HEK293T (cell line): ENCODE results near the gene CIB4.

Experiments
- CTCF ChIA-PET: fragments of 350-600 bp; formaldehyde crosslinking; extraction: SDS; loops from one replicate; lab custom pipeline; 2021; ENCODE audit warnings: antibody characterized with exemption, inconsistent platforms; lab: Yijun Ruan, JAX
- POLR2A ChIA-PET: fragments of 350-600 bp; formaldehyde crosslinking; extraction: SDS; loops from one replicate; lab custom pipeline; 2020; ENCODE audit warnings: antibody characterized with exemption, inconsistent platforms; lab: Yijun Ruan, JAX
- DNase-seq: peaks from one replicate; pipeline ENCODE4 v3.0.0; 2012; ENCODE audit warnings: mixed read lengths; ENCODE audit errors: extremely low spot score
- ARNT ChIP-seq: fragments of 450-650 bp; IDR thresholded peaks from 2 replicates; pipeline ENCODE4 v1.6.1; 2017; ENCODE audit warnings: mild to moderate bottlenecking
- BHLHE40 ChIP-seq: fragments of 450-650 bp; IDR thresholded peaks from 2 replicates; pipeline ENCODE4 v1.6.1; 2016; ENCODE audit warnings: mild to moderate bottlenecking, moderate library complexity, borderline replicate concordance
- CTBP1 ChIP-seq: fragments of 450-650 bp; IDR thresholded peaks from 2 replicates; pipeline ENCODE4 v1.6.1; 2016; ENCODE audit warnings: borderline replicate concordance
- ELF4 ChIP-seq: fragments of 450-650 bp; IDR thresholded peaks from 2 replicates; pipeline ENCODE4 v1.6.1; 2017; ENCODE audit warnings: antibody characterized with exemption
- FOXA1 ChIP-seq: fragments of 450-650 bp; IDR thresholded peaks from 2 replicates; pipeline ENCODE4 v1.6.1; 2016; ENCODE audit warnings: mild to moderate bottlenecking
- FOXK2 ChIP-seq: fragments of 450-650 bp; IDR thresholded peaks from 2 replicates; pipeline ENCODE4 v1.6.1; 2016; ENCODE audit warnings: mild to moderate bottlenecking
- FOXM1 ChIP-seq: fragments of 450-650 bp; IDR thresholded peaks from 2 replicates; pipeline ENCODE4 v1.6.1; 2017; ENCODE audit warnings: mild to moderate bottlenecking, borderline replicate concordance
- HDGF ChIP-seq: fragments of 450-650 bp; IDR thresholded peaks from 2 replicates; pipeline ENCODE4 v1.6.1; 2017; ENCODE audit warnings: antibody characterized with exemption, borderline replicate concordance
- L3MBTL2 ChIP-seq: fragments of 450-650 bp; conservative IDR thresholded peaks from 2 replicates; pipeline ENCODE4 v1.6.1; 2016; ENCODE audit warnings: mild to moderate bottlenecking
- LEF1 ChIP-seq: fragments of 450-650 bp; IDR thresholded peaks from 2 replicates; pipeline ENCODE4 v1.6.1; 2017; ENCODE audit warnings: mild to moderate bottlenecking, borderline replicate concordance
- NFRKB ChIP-seq: fragments of 450-650 bp; IDR thresholded peaks from 2 replicates; pipeline ENCODE4 v1.6.1; 2016; ENCODE audit warnings: mild to moderate bottlenecking, moderate library complexity
- PKNOX1 ChIP-seq: fragments of 450-650 bp; IDR thresholded peaks from 2 replicates; pipeline ENCODE4 v1.6.1; 2016
- SP1 ChIP-seq: fragments of 450-650 bp; IDR thresholded peaks from 2 replicates; pipeline ENCODE4 v1.6.1; 2017
- SUZ12 ChIP-seq: fragments of 450-650 bp; IDR thresholded peaks from 2 replicates; pipeline ENCODE4 v1.6.1; 2016; ENCODE audit warnings: mild to moderate bottlenecking
- TARDBP ChIP-seq: fragments of 450-650 bp; IDR thresholded peaks from 2 replicates; pipeline ENCODE4 v1.6.1; 2016
- ZNF384 ChIP-seq: fragments of 450-650 bp; IDR thresholded peaks from 2 replicates; pipeline ENCODE4 v1.6.1; 2016

The CIB4 gene

GRCh38 chr2:26649322-26649721 lies 8.2 kb upstream of the CIB4 start:
- DNase-seq, result peak; percentile 25
- TF ChIP-seq NFRKB, result no peak
- TF ChIP-seq ARNT, result no peak
- TF ChIP-seq ELF4, result no peak
- TF ChIP-seq FOXM1, result no peak
- no peak for TF ChIP-seq L3MBTL2
- no peak for TF ChIP-seq PKNOX1
- TF ChIP-seq BHLHE40, result no peak
- TF ChIP-seq ZNF384, result no peak
- TF ChIP-seq FOXK2, result no peak
- no peak for TF ChIP-seq CTBP1
- POLR2A ChIA-PET, result no interaction called here
- CTCF ChIA-PET, result no interaction called here

- no peak for DNase-seq
- ChIA-PET CTCF (no interaction called here), POLR2A (no interaction called here)
- TF ChIP-seq LEF1 (no peak), FOXK2 (no peak), TARDBP (no peak), NFRKB (no peak), CTBP1 (no peak), FOXA1 (no peak), FOXM1 (no peak), PKNOX1 (no peak), SP1 (no peak), ZNF384 (no peak), SUZ12 (no peak), ARNT (no peak), HDGF (no peak), ELF4 (no peak), BHLHE40 (no peak), L3MBTL2 (no peak)
Measured at GRCh38 chr2:26648516-26648915, 7.3 kb upstream of the CIB4 start.

GRCh38 chr2:26647981-26648380 lies 6.8 kb upstream of the CIB4 start:
- ChIA-PET POLR2A (no interaction called here), CTCF (no interaction called here)
- no peak for DNase-seq
- TF ChIP-seq SUZ12 (no peak), TARDBP (no peak), PKNOX1 (no peak), ELF4 (no peak), NFRKB (no peak), CTBP1 (no peak), ARNT (no peak), FOXK2 (no peak), ZNF384 (no peak), FOXM1 (no peak), SP1 (no peak), FOXA1 (no peak), L3MBTL2 (no peak), LEF1 (no peak), HDGF (no peak), BHLHE40 (no peak)

- TF ChIP-seq SUZ12 (no peak), HDGF (no peak), FOXM1 (no peak), TARDBP (no peak), CTBP1 (no peak), FOXA1 (no peak), NFRKB (no peak), SP1 (no peak), L3MBTL2 (no peak), LEF1 (no peak), ARNT (no peak), BHLHE40 (no peak), ELF4 (no peak), PKNOX1 (no peak), FOXK2 (no peak), ZNF384 (no peak)
- CTCF ChIA-PET, result no interaction called here
- DNase-seq, result no peak
- POLR2A ChIA-PET, result no interaction called here
Measured at GRCh38 chr2:26646986-26647672, 6.0 kb upstream of the CIB4 start.

- ChIA-PET POLR2A (no interaction called here), CTCF (no interaction called here)
- DNase-seq, result no peak
- no peak for TF ChIP-seq FOXA1
- no peak for TF ChIP-seq CTBP1
- no peak for TF ChIP-seq TARDBP
Measured at GRCh38 chr2:26645762-26646161, 4.6 kb upstream of the CIB4 start.
